ENCODE measurements around the gene FBXL19.
A peak's percentile ranks its signal among the peaks of the same experiment; 100 is the strongest.

The FBXL19 gene

GRCh38 chr16:30947859-30948666, 24.7 kb downstream of the FBXL19 start:
- peak; percentile 51 for DNase-seq

- no peak for DNase-seq
These were observed 25.6 kb downstream of the FBXL19 start, which contains the start of gene ORAI3 for GRCh38 chr16:30948667-30949649. Gene ORAI3 (plus strand): TSS chr16:30949068. CDS start chr16:30949290, 222 bp downstream.

- peak; percentile 64 for DNase-seq
These were observed 26.5 kb downstream of the FBXL19 start for GRCh38 chr16:30949650-30950515.

DNA sequence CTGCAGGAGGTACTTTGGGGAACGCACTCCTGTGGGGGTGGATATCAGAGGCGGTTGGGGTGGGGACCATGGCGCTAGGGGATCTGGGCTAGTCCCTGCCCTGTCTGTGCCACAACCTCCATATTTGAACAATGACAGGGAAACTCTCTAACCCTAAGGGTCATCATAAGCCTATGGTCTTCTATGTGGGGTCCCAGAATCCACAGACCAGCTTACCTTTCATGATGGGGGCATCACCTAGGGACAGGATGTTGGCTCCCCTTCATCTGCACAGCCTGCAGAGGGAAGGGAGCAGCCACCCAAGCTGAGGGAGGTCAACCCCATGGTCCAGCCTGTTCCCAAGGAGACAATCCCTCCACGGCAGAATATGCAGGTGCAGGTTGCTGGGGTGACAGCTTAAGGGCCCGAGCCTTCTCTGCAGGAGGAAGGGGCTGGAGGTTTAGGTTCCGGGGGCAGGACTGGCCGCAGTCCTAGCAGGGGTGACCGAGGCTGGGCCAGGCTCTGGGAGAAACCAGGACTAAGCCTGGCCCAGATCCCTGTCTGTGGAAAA, 27.2 kb downstream of the FBXL19 start:
- DNase-seq = no peak

DNA sequence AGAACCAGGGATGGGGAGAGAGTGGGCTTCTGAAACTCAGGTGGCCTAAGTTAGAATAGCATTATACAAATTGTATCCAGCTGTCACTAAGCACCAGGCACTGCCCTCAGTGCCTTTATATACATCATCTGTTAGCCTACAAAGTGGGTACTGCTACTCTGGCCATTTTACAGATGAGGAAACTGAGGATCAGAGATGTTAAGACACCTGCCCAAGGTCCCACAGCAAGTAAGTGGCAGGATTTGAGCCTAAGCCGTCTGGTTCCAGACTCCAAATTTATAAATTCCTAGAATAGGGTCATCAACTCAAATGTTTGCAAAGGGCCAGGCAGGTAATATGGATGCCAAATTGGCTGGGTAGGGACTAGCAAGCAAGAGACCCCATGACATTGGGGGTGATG, 27.8 kb downstream of the FBXL19 start:
- DNase-seq = no peak

- no peak for DNase-seq
These were observed 28.4 kb downstream of the FBXL19 start for GRCh38 chr16:30951750-30952149.

DNA sequence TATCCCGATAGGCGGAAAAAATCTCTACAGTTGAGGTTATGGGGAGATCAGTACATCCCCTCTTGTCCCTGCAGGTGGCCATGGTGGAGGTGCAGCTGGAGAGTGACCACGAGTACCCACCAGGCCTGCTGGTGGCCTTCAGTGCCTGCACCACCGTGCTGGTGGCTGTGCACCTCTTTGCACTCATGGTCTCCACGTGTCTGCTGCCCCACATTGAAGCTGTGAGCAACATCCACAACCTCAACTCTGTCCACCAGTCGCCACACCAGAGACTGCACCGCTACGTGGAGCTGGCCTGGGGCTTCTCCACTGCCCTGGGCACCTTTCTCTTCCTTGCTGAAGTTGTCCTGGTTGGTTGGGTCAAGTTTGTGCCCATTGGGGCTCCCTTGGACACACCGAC, 29.7 kb downstream of the FBXL19 start:
- DNase-seq = no peak

DNA sequence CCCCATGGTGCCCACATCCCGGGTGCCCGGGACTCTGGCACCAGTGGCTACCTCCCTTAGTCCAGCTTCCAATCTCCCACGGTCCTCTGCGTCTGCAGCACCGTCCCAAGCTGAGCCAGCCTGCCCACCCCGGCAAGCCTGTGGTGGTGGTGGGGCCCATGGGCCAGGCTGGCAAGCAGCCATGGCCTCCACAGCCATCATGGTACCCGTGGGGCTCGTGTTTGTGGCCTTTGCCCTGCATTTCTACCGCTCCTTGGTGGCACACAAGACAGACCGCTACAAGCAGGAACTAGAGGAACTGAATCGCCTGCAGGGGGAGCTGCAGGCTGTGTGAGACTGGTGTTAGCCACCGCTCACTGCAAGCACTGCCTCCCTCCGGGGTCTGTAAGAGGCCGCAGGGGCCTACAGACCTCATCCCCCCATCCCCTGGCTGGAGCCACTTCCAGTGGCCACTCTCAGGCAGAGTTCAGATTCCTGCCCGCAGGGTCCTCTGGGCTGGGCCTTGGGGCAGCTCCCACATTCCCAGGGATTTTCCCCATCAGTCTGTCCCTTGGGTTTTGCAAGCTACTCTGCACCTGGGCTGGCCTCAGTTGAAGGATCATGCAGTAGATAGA, 30.2 kb downstream of the FBXL19 start:
- peak; percentile 60 for DNase-seq

- DNase-seq = no peak
These were observed 31.6 kb downstream of the FBXL19 start for GRCh38 chr16:30954993-30955392.

DNA sequence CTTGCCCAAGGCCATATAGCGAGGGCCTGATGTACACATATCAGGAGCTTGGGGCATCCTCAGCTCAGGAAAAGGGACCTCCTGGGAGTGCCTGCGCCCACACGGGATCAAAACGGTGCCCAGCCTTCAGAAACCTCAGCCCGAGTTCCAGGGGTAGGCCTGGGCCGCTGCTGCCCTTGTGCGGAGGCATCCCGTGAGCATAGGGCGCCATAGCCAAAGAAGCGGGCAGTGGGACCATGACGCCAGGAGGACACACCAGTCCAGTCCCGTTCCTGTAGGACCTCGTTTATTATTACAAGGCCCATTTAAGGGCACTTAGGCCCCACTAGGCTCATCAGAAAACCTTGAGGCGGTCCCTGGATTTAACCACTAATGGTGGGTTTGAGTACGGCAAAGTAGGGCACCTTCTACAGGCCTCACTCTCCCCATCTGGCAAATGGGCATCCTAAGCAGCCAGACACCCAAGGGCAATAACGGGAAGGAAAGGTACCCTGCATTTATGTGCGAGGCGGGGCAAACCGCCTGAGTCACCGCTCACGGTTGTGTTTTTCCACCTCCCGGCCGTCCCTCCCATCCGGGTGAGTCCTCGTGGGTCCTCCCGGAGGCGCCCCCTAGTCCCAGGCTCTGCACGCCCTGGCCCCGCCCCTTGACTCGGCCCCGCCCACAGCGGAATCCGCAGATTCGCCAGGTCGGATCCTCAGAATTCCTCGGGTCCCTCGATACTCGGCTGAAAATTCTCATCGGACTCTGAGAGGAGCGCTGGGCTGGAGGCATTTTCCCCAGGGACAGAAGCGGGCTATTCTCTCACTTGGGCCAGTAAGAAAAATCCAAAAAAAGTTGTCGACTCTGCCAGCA, 33.5 kb downstream of the FBXL19 start:
- DNase-seq = peak; percentile 46

GRCh38 chr16:30957456-30958174, 34.2 kb downstream of the FBXL19 start, which contains the start of gene SETD1A:
Gene SETD1A (plus strand): TSS chr16:30957754. CDS start chr16:30958732, 978 bp downstream.
- peak; percentile 87 for DNase-seq

GRCh38 chr16:30958175-30959079, 35.1 kb downstream of the FBXL19 start:
- peak; percentile 8 for DNase-seq

DNA sequence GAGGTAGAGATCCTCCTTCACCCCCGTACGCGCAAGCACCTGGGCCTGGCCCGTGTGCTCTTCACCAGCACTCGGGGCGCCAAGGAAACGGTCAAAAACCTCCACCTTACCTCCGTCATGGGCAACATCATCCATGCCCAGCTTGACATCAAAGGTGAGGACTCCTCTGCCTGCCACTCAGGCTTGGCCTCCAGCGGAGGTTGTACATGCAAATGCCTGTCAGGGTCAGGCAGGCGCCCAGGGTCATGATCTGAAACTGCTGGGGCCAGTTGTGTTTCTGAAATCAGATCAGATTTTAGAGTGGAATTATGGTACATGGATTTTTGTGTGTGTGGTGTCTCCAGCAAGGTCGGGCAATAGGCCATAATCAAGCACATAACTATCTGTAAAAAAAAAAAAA, 38.0 kb downstream of the FBXL19 start:
- no peak for DNase-seq

DNA sequence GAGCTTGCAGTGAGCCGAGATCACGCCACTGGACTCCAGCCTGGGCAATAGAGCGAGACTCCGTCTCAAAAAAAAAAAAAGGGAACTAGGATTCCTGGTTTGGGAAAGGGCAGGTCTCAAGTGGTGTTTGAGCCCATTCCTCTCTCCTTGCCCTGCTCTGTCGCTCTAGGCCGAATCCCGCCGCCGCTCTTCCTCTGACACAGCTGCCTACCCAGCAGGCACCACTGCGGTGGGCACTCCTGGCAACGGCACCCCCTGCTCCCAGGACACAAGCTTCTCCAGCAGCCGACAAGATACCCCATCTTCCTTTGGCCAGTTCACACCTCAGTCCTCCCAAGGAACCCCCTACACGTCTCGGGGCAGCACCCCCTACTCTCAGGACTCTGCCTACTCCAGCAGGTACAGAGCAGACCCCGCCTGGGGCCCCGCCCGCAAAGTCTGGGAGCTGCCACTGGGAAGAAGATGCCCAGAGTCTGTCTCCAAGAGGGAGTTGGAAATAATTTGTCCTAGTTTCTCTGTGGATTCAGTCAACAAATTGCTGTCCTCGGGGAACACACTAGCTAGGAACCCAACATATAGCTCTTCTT, 40.6 kb downstream of the FBXL19 start:
- DNase-seq = no peak

GRCh38 chr16:30964574-30965226, 41.3 kb downstream of the FBXL19 start:
- DNase-seq = no peak

DNA sequence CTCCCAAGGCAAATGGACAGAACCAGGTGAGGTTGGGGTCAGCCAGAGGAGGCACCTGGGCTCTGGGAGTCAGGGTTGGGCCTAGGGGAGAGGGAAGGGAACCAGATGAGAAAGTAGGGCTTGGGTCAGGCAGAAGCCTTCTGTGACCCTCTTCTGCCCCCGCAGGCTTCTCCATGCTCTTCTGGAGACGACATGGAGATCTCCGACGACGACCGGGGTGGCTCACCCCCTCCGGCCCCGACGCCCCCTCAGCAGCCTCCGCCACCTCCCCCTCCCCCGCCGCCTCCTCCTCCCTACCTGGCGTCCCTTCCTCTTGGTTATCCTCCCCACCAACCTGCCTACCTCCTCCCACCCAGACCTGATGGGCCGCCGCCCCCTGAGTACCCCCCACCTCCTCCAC, 42.1 kb downstream of the FBXL19 start:
- no peak for DNase-seq

DNA sequence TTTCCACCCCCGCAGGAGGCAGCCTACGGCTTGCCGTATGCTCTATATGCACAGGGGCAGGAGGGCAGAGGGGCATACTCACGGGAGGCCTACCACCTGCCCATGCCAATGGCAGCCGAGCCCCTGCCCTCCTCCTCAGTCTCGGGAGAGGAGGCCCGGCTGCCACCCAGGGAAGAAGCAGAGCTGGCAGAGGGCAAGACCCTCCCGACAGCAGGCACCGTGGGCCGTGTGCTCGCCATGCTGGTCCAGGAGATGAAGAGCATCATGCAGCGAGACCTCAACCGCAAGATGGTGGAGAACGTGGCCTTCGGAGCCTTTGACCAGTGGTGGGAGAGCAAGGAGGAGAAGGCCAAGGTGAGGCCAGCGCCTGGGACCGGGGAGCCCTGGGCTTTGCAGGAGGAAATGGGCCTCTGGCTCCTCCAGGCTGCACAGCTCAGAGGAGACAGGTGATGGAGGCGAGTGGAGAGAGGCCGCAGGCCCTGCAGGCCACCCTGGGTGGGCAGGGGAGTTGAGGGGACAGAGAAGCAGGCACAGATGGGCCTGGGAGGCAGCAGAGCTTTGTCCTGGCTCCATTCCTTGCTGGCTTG, 42.8 kb downstream of the FBXL19 start:
- DNase-seq = no peak

GRCh38 chr16:30967795-30968194, 44.4 kb downstream of the FBXL19 start:
- no peak for DNase-seq

Data from DMS153 (cell line).